PC-9 (cell line): ENCODE data around the gene MBOAT7. TPM values are rescaled to one million over a fixed set of nuclear protein-coding genes. Genes with fewer than 3 reads are reported as not detected.
"Not testable (repeated sequence)": the region's sequence is repeated elsewhere in the genome, so short reads cannot be mapped to it uniquely, and the experiment has no call there.

ENCODE experiments used
- BruUV-seq: library from RNA; stranded (reverse); fragments of 400-500 nt; replicated peaks from 2 replicates; lab custom pipeline; 2021; lab: Mats Ljungman, UMichigan
- CTCF ChIA-PET: fragments of 300-600 bp; sonication (Branson Sonifier 250); formaldehyde crosslinking; loops from one replicate; lab custom pipeline; 2022; ENCODE audit warnings: antibody characterized with exemption; lab: Charles Lee
- POLR2A ChIA-PET: fragments of 300-600 bp; sonication (Branson Sonifier 250); formaldehyde crosslinking; loops from one replicate; lab custom pipeline; 2022; ENCODE audit warnings: antibody characterized with exemption; ENCODE audit not compliant: unreplicated experiment; lab: Charles Lee
- DNase-seq, 2 experiments: peaks; one replicate each; pipeline versions ENCODE4 v3.0.0 to v3.0.0-alpha.2; 2015 to 2022; ENCODE audit warnings: mixed read lengths in 1 of 2
- H2AFZ ChIP-seq: fragments of 200-600 bp; sonication (generic); 2 replicates; pipeline ENCODE4 v1.8.1; 2017; ENCODE audit warnings: antibody characterized with exemption
- H3F3A ChIP-seq: fragments of 200-600 bp; sonication (generic); 2 replicates; pipeline ENCODE4 v1.8.1; 2017; ENCODE audit warnings: antibody characterized with exemption, mild to moderate bottlenecking, low read depth; ENCODE audit not compliant: insufficient read depth
- H3K27ac ChIP-seq: fragments of 200-600 bp; sonication (generic); 2 replicates; pipeline ENCODE4 v1.6.1; 2016; ENCODE audit warnings: mixed run types
- H3K27me3 ChIP-seq: fragments of 200-600 bp; sonication (generic); 2 replicates; pipeline ENCODE4 v1.6.1; 2016; ENCODE audit warnings: low read depth, mixed run types; ENCODE audit not compliant: insufficient read depth
- H3K36me3 ChIP-seq: fragments of 200-600 bp; sonication (generic); 2 replicates; pipeline ENCODE4 v1.6.1; 2016; ENCODE audit warnings: low read depth, mixed run types
- H3K4me1 ChIP-seq: fragments of 200-600 bp; sonication (generic); replicated peaks from 2 replicates; pipeline ENCODE4 v1.6.1; 2016; ENCODE audit warnings: mixed run types; ENCODE audit not compliant: insufficient read depth
- H3K4me2 ChIP-seq: fragments of 200-600 bp; sonication (generic); 2 replicates; pipeline ENCODE4 v1.6.1; 2017; ENCODE audit warnings: mixed run types
- H3K4me3 ChIP-seq: fragments of 200-600 bp; sonication (generic); 2 replicates; pipeline ENCODE4 v1.6.1; 2016; ENCODE audit warnings: mixed run types
- H3K79me2 ChIP-seq: fragments of 200-600 bp; sonication (generic); 2 replicates; pipeline ENCODE4 v1.6.1; 2017; ENCODE audit warnings: low read depth, mixed run types
- H3K9me2 ChIP-seq: fragments of 200-600 bp; sonication (generic); 2 replicates; pipeline ENCODE4 v1.8.1; 2017; ENCODE audit warnings: mild to moderate bottlenecking; ENCODE audit not compliant: insufficient read depth
- H3K9me3 ChIP-seq: fragments of 200-600 bp; sonication (generic); 2 replicates; pipeline ENCODE4 v1.8.1; 2016; ENCODE audit warnings: low read depth; ENCODE audit not compliant: insufficient read depth
- H4K20me1 ChIP-seq: fragments of 200-600 bp; sonication (generic); 2 replicates; pipeline ENCODE4 v1.8.1; 2017; ENCODE audit not compliant: insufficient read depth
- CTCF ChIP-seq: fragments of 200-600 bp; sonication (generic); conservative IDR thresholded peaks from 2 replicates; pipeline ENCODE4 v1.6.1; 2017; ENCODE audit warnings: mixed run types, antibody characterized with exemption, mild to moderate bottlenecking, moderate library complexity
- EZH2 ChIP-seq: fragments of 200-600 bp; sonication (generic); IDR thresholded peaks from 2 replicates; pipeline ENCODE4 v1.8.0; 2017; ENCODE audit warnings: antibody characterized with exemption, low read depth
- intact Hi-C: fragments of 100-400 bp; cut with micrococcal nuclease; formaldehyde crosslinking; loops from one replicate; pipeline ENCODE4 v1.10.0; 2022; ENCODE audit not compliant: unreplicated experiment
- total RNA-seq: library from RNA; stranded (reverse); gene quantifications from 2 replicates; pipeline ENCODE4 v1.2.3, GENCODE V29; 2021

The MBOAT7 gene
- total RNA-seq, 1 experiment from 2014 or later, result 494 TPM

GRCh38 chr19:54199401-54199800, 10.0 kb upstream of the MBOAT7 start:
- H3K4me1 ChIP-seq, result peaks cover 28% of the 10 kb centered on the region
- TF ChIP-seq EZH2 (no peak), CTCF (no peak)
- CTCF ChIA-PET, result interaction anchor here (0.6 kb wide), 2 partner anchors 26 to 104 kb away, joined by 4 to 5 read pairs; partner anchors contain the start of gene TMC4
- no peak overlapping the region for H3K4me3 ChIP-seq
- POLR2A ChIA-PET, result interaction anchor here (1.2 kb wide), 1 partner anchor 10 kb away, joined by 3 read pairs; the partner anchor contains the start of gene MBOAT7
- H3K9me2 ChIP-seq, result no peaks in the 10 kb centered on the region
- H3F3A ChIP-seq, result peaks cover 44% of the 10 kb centered on the region
- intact Hi-C loops, result no loop called here
- H3K9me3 ChIP-seq, result no peaks in the 10 kb centered on the region
- peak overlapping the region; percentile 94; the same call in 1 of the 2 replicates for H3K4me2 ChIP-seq
- DNase-seq, result no peak
- H3K36me3 ChIP-seq, result peaks cover 36% of the 10 kb centered on the region
- peaks cover 37% of the 10 kb centered on the region for H3K79me2 ChIP-seq
- no TSS peak for BruUV-seq
- no peak overlapping the region for H2AFZ ChIP-seq
- H4K20me1 ChIP-seq, result peaks cover 34% of the 10 kb centered on the region
- no peaks in the 10 kb centered on the region for H3K27me3 ChIP-seq
- H3K27ac ChIP-seq, result no peak overlapping the region

- H2AFZ ChIP-seq, result no peak overlapping the region
- H3K9me2 ChIP-seq, result no peaks in the 10 kb centered on the region
- H3K27me3 ChIP-seq, result no peaks in the 10 kb centered on the region
- intact Hi-C loops, result no loop called here
- H3K4me1 ChIP-seq, result peaks cover 17% of the 10 kb centered on the region
- no peak overlapping the region for H3K4me3 ChIP-seq
- H4K20me1 ChIP-seq, result peaks cover 11% of the 10 kb centered on the region
- ChIA-PET POLR2A (no interaction called here), CTCF (no interaction called here)
- no TSS peak for BruUV-seq
- H3K9me3 ChIP-seq, result no peaks in the 10 kb centered on the region
- H3K27ac ChIP-seq, result no peak overlapping the region
- no peak overlapping the region for H3K4me2 ChIP-seq
- H3K79me2 ChIP-seq, result peaks cover 33% of the 10 kb centered on the region
- TF ChIP-seq EZH2, result no peak
- TF ChIP-seq CTCF, result no peak
- peaks cover 26% of the 10 kb centered on the region for H3K36me3 ChIP-seq
- H3F3A ChIP-seq, result peaks cover 21% of the 10 kb centered on the region
- no peak for DNase-seq
These were observed 7.7 kb upstream of the MBOAT7 start for GRCh38 chr19:54197121-54197520.

- POLR2A ChIA-PET, result no interaction called here
- no peak overlapping the region for H3K4me2 ChIP-seq
- peaks cover 15% of the 10 kb centered on the region for H3F3A ChIP-seq
- H4K20me1 ChIP-seq, result peaks cover 5% of the 10 kb centered on the region
- H3K27me3 ChIP-seq, result no peaks in the 10 kb centered on the region
- no peak for TF ChIP-seq CTCF
- no peak for TF ChIP-seq EZH2
- H3K4me3 ChIP-seq, result no peak overlapping the region
- peaks cover 33% of the 10 kb centered on the region for H3K79me2 ChIP-seq
- H3K9me3 ChIP-seq, result no peaks in the 10 kb centered on the region
- CTCF ChIA-PET, result no interaction called here
- no TSS peak for BruUV-seq
- peaks cover 20% of the 10 kb centered on the region for H3K36me3 ChIP-seq
- H3K9me2 ChIP-seq, result no peaks in the 10 kb centered on the region
- DNase-seq, result no peak
- no peak overlapping the region for H2AFZ ChIP-seq
- intact Hi-C loops, result no loop called here
- no peak overlapping the region for H3K27ac ChIP-seq
- peaks cover 14% of the 10 kb centered on the region for H3K4me1 ChIP-seq
These were observed 7.2 kb upstream of the MBOAT7 start for GRCh38 chr19:54196536-54196935.

GRCh38 chr19:54194463-54194862, 5.1 kb upstream of the MBOAT7 start:
- POLR2A ChIA-PET, intact Hi-C loops, H3K27ac ChIP-seq, H3K9me3 ChIP-seq, H3K9me2 ChIP-seq, H3K27me3 ChIP-seq, H3K4me2 ChIP-seq, CTCF ChIA-PET, H3K4me3 ChIP-seq, BruUV-seq, H2AFZ ChIP-seq, H3F3A ChIP-seq, H4K20me1 ChIP-seq, DNase-seq: not testable (repeated sequence)
- Histone ChIP-seq H3K4me1 (peaks cover 14% of the 10 kb centered on the region), H3K79me2 (peaks cover 25% of the 10 kb centered on the region), H3K36me3 (peaks cover 15% of the 10 kb centered on the region)
